ENCODE results near the gene ZDHHC11.
"Not testable (repeated sequence)": the region's sequence is repeated elsewhere in the genome, so short reads cannot be mapped to it uniquely, and the experiment has no call there.

GRCh38 chr5:837621-838121 lies 13.1 kb downstream of the ZDHHC11 start:
- not testable (repeated sequence) for TF ChIP-seq POLR2AphosphoS5, POLR2A, CTCF (IDR thresholded peaks at IDR 0.05)

All from upper lobe of left lung (tissue), 4 donors.